PC-9 (cell line): ENCODE measurements around the gene NINJ1. TPM values are rescaled to one million over a fixed set of nuclear protein-coding genes. Genes with fewer than 3 reads are reported as not detected.

Source experiments
- BruUV-seq: library from RNA; stranded (reverse); fragments of 400-500 nt; replicated peaks from 2 replicates; lab custom pipeline; 2021; lab: Mats Ljungman, UMichigan
- CTCF ChIA-PET: fragments of 300-600 bp; sonication (Branson Sonifier 250); formaldehyde crosslinking; loops from one replicate; lab custom pipeline; 2022; ENCODE audit warnings: antibody characterized with exemption; lab: Charles Lee
- POLR2A ChIA-PET: fragments of 300-600 bp; sonication (Branson Sonifier 250); formaldehyde crosslinking; loops from one replicate; lab custom pipeline; 2022; ENCODE audit warnings: antibody characterized with exemption; ENCODE audit not compliant: unreplicated experiment; lab: Charles Lee
- DNase-seq, 2 experiments: peaks; one replicate each; pipeline versions ENCODE4 v3.0.0 to v3.0.0-alpha.2; 2015 to 2022; ENCODE audit warnings: mixed read lengths in 1 of 2
- H2AFZ ChIP-seq: fragments of 200-600 bp; sonication (generic); 2 replicates; pipeline ENCODE4 v1.8.1; 2017; ENCODE audit warnings: antibody characterized with exemption
- H3F3A ChIP-seq: fragments of 200-600 bp; sonication (generic); 2 replicates; pipeline ENCODE4 v1.8.1; 2017; ENCODE audit warnings: antibody characterized with exemption, mild to moderate bottlenecking, low read depth; ENCODE audit not compliant: insufficient read depth
- H3K27ac ChIP-seq: fragments of 200-600 bp; sonication (generic); 2 replicates; pipeline ENCODE4 v1.6.1; 2016; ENCODE audit warnings: mixed run types
- H3K27me3 ChIP-seq: fragments of 200-600 bp; sonication (generic); 2 replicates; pipeline ENCODE4 v1.6.1; 2016; ENCODE audit warnings: low read depth, mixed run types; ENCODE audit not compliant: insufficient read depth
- H3K36me3 ChIP-seq: fragments of 200-600 bp; sonication (generic); 2 replicates; pipeline ENCODE4 v1.6.1; 2016; ENCODE audit warnings: low read depth, mixed run types
- H3K4me1 ChIP-seq: fragments of 200-600 bp; sonication (generic); replicated peaks from 2 replicates; pipeline ENCODE4 v1.6.1; 2016; ENCODE audit warnings: mixed run types; ENCODE audit not compliant: insufficient read depth
- H3K4me2 ChIP-seq: fragments of 200-600 bp; sonication (generic); 2 replicates; pipeline ENCODE4 v1.6.1; 2017; ENCODE audit warnings: mixed run types
- H3K4me3 ChIP-seq: fragments of 200-600 bp; sonication (generic); 2 replicates; pipeline ENCODE4 v1.6.1; 2016; ENCODE audit warnings: mixed run types
- H3K79me2 ChIP-seq: fragments of 200-600 bp; sonication (generic); 2 replicates; pipeline ENCODE4 v1.6.1; 2017; ENCODE audit warnings: low read depth, mixed run types
- H3K9me2 ChIP-seq: fragments of 200-600 bp; sonication (generic); 2 replicates; pipeline ENCODE4 v1.8.1; 2017; ENCODE audit warnings: mild to moderate bottlenecking; ENCODE audit not compliant: insufficient read depth
- H3K9me3 ChIP-seq: fragments of 200-600 bp; sonication (generic); 2 replicates; pipeline ENCODE4 v1.8.1; 2016; ENCODE audit warnings: low read depth; ENCODE audit not compliant: insufficient read depth
- H4K20me1 ChIP-seq: fragments of 200-600 bp; sonication (generic); 2 replicates; pipeline ENCODE4 v1.8.1; 2017; ENCODE audit not compliant: insufficient read depth
- CTCF ChIP-seq: fragments of 200-600 bp; sonication (generic); conservative IDR thresholded peaks from 2 replicates; pipeline ENCODE4 v1.6.1; 2017; ENCODE audit warnings: mixed run types, antibody characterized with exemption, mild to moderate bottlenecking, moderate library complexity
- EZH2 ChIP-seq: fragments of 200-600 bp; sonication (generic); IDR thresholded peaks from 2 replicates; pipeline ENCODE4 v1.8.0; 2017; ENCODE audit warnings: antibody characterized with exemption, low read depth
- intact Hi-C: fragments of 100-400 bp; cut with micrococcal nuclease; formaldehyde crosslinking; loops from one replicate; pipeline ENCODE4 v1.10.0; 2022; ENCODE audit not compliant: unreplicated experiment
- total RNA-seq: library from RNA; stranded (reverse); gene quantifications from 2 replicates; pipeline ENCODE4 v1.2.3, GENCODE V29; 2021

The NINJ1 gene
- total RNA-seq, 1 experiment from 2014 or later: 115 TPM

DNA sequence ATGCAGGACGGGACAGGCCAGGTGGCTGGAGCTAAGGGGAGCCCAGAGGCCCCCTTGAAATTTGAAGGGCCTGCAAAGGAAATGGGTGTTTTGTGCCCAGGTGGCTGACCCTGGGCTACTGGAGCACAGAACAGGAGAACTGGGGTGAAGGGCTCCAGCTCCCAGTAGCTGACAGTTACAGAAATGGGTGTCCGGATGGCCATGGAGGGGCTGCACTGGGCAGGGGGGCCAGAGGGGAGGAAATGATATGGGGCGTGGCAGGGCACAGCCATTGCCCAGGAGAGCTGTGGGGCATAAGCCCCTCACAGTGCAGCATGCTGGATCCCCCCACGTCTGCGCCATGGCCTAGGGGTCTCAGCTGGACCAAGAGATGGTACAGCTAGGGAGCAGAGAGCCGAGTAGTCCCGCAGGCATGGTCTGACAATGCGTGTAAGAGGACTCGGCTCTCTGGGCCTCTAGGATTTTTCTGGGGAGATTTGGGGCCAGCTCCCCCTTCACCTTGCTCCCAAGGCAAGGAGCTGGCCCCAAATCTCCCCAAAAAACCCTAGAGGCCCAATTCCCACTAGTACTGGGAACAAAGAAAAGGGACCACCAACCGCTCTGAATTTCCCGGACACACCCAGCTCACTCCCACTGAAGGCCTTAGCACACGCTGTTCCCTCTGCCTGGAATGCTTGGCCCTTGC lies 45.9 kb downstream of the NINJ1 start:
- Histone ChIP-seq H3K27ac (no peak overlapping the region), H3K9me3 (peaks cover 14% of the 10 kb centered on the region), H4K20me1 (no peaks in the 10 kb centered on the region), H3K4me3 (no peak overlapping the region), H3K36me3 (no peaks in the 10 kb centered on the region), H3F3A (peaks cover 28% of the 10 kb centered on the region), H3K79me2 (no peaks in the 10 kb centered on the region), H2AFZ (no peak overlapping the region), H3K9me2 (no peaks in the 10 kb centered on the region), H3K4me1 (peaks cover 20% of the 10 kb centered on the region), H3K4me2 (no peak overlapping the region), H3K27me3 (no peaks in the 10 kb centered on the region)
- no peak for DNase-seq
- intact Hi-C loops: no loop called here
- TF ChIP-seq CTCF: no peak
- TF ChIP-seq EZH2: no peak
- BruUV-seq: no TSS peak
- ChIA-PET POLR2A (no interaction called here), CTCF (no interaction called here)

GRCh38 chr9:93086447-93087224 lies 47.4 kb downstream of the NINJ1 start:
- TF ChIP-seq EZH2: no peak
- no peak for TF ChIP-seq CTCF
- POLR2A ChIA-PET: no interaction called here
- H3K4me1 ChIP-seq: peaks cover 7% of the 10 kb centered on the region
- H2AFZ ChIP-seq: no peak overlapping the region
- H3K36me3 ChIP-seq: no peaks in the 10 kb centered on the region
- no peak overlapping the region for H3K27ac ChIP-seq
- intact Hi-C loops: no loop called here
- no peak for DNase-seq
- H3F3A ChIP-seq: peaks cover 14% of the 10 kb centered on the region
- H3K9me3 ChIP-seq: peaks cover 14% of the 10 kb centered on the region
- H3K4me3 ChIP-seq: no peak overlapping the region
- no TSS peak for BruUV-seq
- H4K20me1 ChIP-seq: no peaks in the 10 kb centered on the region
- H3K79me2 ChIP-seq: no peaks in the 10 kb centered on the region
- H3K27me3 ChIP-seq: no peaks in the 10 kb centered on the region
- CTCF ChIA-PET: no interaction called here
- no peaks in the 10 kb centered on the region for H3K9me2 ChIP-seq
- H3K4me2 ChIP-seq: no peak overlapping the region

DNA sequence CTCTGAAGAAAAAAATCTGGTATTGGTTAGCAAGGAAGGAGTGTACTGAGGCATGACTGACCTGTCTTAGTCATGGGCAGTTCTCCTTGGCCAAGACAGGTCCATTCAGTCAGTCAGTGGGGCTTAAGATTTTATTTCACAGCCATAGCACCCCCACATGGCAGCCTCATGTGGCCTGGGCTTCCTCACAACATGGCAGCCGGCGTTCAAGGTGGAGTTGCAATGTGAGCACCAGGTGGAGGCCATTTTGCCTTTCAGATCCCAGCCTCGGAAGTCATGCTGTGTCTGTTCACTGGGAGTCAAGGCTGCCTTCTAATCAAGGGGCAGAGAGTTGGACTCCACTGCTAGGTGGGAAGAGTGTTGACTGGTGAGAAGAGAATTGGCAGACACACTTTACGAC lies 48.4 kb downstream of the NINJ1 start:
- no peaks in the 10 kb centered on the region for H3K79me2 ChIP-seq
- H3K27me3 ChIP-seq: no peaks in the 10 kb centered on the region
- H3F3A ChIP-seq: peaks cover 5% of the 10 kb centered on the region
- no peak overlapping the region for H3K4me2 ChIP-seq
- BruUV-seq: no TSS peak
- H4K20me1 ChIP-seq: no peaks in the 10 kb centered on the region
- peaks cover 6% of the 10 kb centered on the region; the same call in 1 of the 2 replicates for H3K4me1 ChIP-seq
- TF ChIP-seq CTCF: no peak
- TF ChIP-seq EZH2: no peak
- peaks cover 7% of the 10 kb centered on the region for H3K9me3 ChIP-seq
- no peaks in the 10 kb centered on the region for H3K9me2 ChIP-seq
- H3K36me3 ChIP-seq: no peaks in the 10 kb centered on the region
- H3K27ac ChIP-seq: no peak overlapping the region
- no peak overlapping the region for H2AFZ ChIP-seq
- POLR2A ChIA-PET: interaction anchor here (0.7 kb wide), 1 partner anchor 338 kb away, joined by 4 read pairs; no protein-coding TSS in a partner anchor
- CTCF ChIA-PET: no interaction called here
- DNase-seq: no peak
- no peak overlapping the region for H3K4me3 ChIP-seq
- intact Hi-C loops: no loop called here
